HepG2 (cell line): ENCODE results near the gene SENP6. TPM values are rescaled to one million over a fixed set of nuclear protein-coding genes. Genes with fewer than 3 reads are reported as not detected.

Experiments
- CCAR2 ChIP-seq: fragments of 200-400 bp; formaldehyde crosslinking; optimal IDR thresholded peaks from 2 replicates; pipeline ENCODE3; 2018; ENCODE audit warnings: low read depth, mild to moderate bottlenecking, low read length, moderate library complexity
- IKZF4 ChIP-seq: sonication (generic); formaldehyde crosslinking; IDR thresholded peaks from 2 replicates; pipeline ENCODE4 v1.5.1; 2020; ENCODE audit warnings: borderline replicate concordance, mild to moderate bottlenecking, low read depth, missing genetic modification reagents; ENCODE audit errors: not compliant biosample characterization
- IRX3 ChIP-seq: sonication (generic); formaldehyde crosslinking; IDR thresholded peaks from 2 replicates; pipeline ENCODE4 v1.8.1; 2023; ENCODE audit warnings: mild to moderate bottlenecking, low read depth, missing genetic modification reagents, borderline replicate concordance
- KDM1A ChIP-seq: IDR thresholded peaks from 2 replicates; pipeline ENCODE4 v1.6.1; 2016; ENCODE audit warnings: missing compliant biosample characterization
- MBNL3 ChIP-seq: fragments of 250-450 bp; sonication (Bioruptor Pico); conservative IDR thresholded peaks from 2 replicates; pipeline ENCODE4 v1.8.0; 2022; ENCODE audit warnings: mild to moderate bottlenecking, inconsistent platforms
- MTF1 ChIP-seq: sonication (generic); formaldehyde crosslinking; IDR thresholded peaks from 2 replicates; pipeline ENCODE4 v1.5.0; 2020; ENCODE audit warnings: missing genetic modification reagents
- NR0B2 ChIP-seq: sonication (generic); formaldehyde crosslinking; IDR thresholded peaks from 2 replicates; pipeline ENCODE4 v1.4.0; 2020; ENCODE audit warnings: mild to moderate bottlenecking, missing genetic modification reagents
- RNF2 ChIP-seq: fragments of 450-650 bp; conservative IDR thresholded peaks from 2 replicates; pipeline ENCODE4 v1.6.1; 2016; ENCODE audit warnings: low read depth
- STAG1 ChIP-seq: sonication (generic); formaldehyde crosslinking; IDR thresholded peaks from 2 replicates; pipeline ENCODE4 v1.4.0; 2020; ENCODE audit warnings: missing genetic modification reagents
- TFAP4 ChIP-seq: sonication (generic); IDR thresholded peaks from 2 replicates; pipeline ENCODE4 v1.6.1; 2016; ENCODE audit warnings: low read depth, borderline replicate concordance
- ZBTB1 ChIP-seq: sonication (generic); formaldehyde crosslinking; IDR thresholded peaks from 2 replicates; pipeline ENCODE4 v1.4.0; 2020; ENCODE audit warnings: missing genetic modification reagents, borderline replicate concordance
- ZBTB34 ChIP-seq: sonication (generic); formaldehyde crosslinking; IDR thresholded peaks from 2 replicates; pipeline ENCODE4 v1.8.0; 2022; ENCODE audit warnings: mild to moderate bottlenecking, missing genetic modification reagents
- ZNF335 ChIP-seq: sonication (generic); formaldehyde crosslinking; IDR thresholded peaks from 2 replicates; pipeline ENCODE4 v1.4.0; 2020; ENCODE audit warnings: missing genetic modification reagents
- ZNF598 ChIP-seq: sonication (generic); formaldehyde crosslinking; IDR thresholded peaks from 2 replicates; pipeline ENCODE4 v1.5.1; 2020; ENCODE audit warnings: mild to moderate bottlenecking, missing genetic modification reagents, borderline replicate concordance
- ZNF674 ChIP-seq: sonication (generic); formaldehyde crosslinking; IDR thresholded peaks from 2 replicates; pipeline ENCODE4 v1.5.0; 2020; ENCODE audit warnings: low read depth, mild to moderate bottlenecking, missing genetic modification reagents
- ZNF710 ChIP-seq: sonication (generic); formaldehyde crosslinking; IDR thresholded peaks from 2 replicates; pipeline ENCODE4 v1.5.0; 2020; ENCODE audit warnings: mild to moderate bottlenecking, missing genetic modification reagents, borderline replicate concordance
- ZNF737 ChIP-seq: sonication (generic); formaldehyde crosslinking; IDR thresholded peaks from 2 replicates; pipeline ENCODE4 v1.5.0; 2020; ENCODE audit warnings: missing genetic modification reagents, mild to moderate bottlenecking, borderline replicate concordance
- polyA plus RNA-seq, 8 experiments: library from polyadenylated mRNA; depleted of rRNA in 3 of 8; stranded (reverse) in 7 of 8; unstranded in 1 of 8; fragments of >200 nt; fragmentation: Illumina TruSeq in 4 of 8; extraction: Trizol in 4 of 8; gene quantifications; 2 replicates each; pipeline versions ENCODE4 v1.2.1 to v1.2.3, GENCODE V29; 2011 to 2016; ENCODE audit warnings: low read depth in 4 of 8, missing spikeins in 1 of 8, mixed read lengths in 1 of 8; ENCODE audit not compliant: insufficient read depth in 1 of 8
- total RNA-seq, 5 experiments: library from RNA; depleted of rRNA; stranded (reverse); fragments of >200 nt; fragmentation: Illumina TruSeq; extraction: Trizol; gene quantifications; 2 replicates each; pipeline ENCODE4 v1.2.3, GENCODE V29; 2016; ENCODE audit warnings: low read depth in 1 of 5

The SENP6 gene
- total and polyA plus RNA-seq, 2 of the 13 experiments (the other 11 are each of a cell fraction or from before 2014, with no cell fraction given): 21.9 to 50.1 TPM

DNA sequence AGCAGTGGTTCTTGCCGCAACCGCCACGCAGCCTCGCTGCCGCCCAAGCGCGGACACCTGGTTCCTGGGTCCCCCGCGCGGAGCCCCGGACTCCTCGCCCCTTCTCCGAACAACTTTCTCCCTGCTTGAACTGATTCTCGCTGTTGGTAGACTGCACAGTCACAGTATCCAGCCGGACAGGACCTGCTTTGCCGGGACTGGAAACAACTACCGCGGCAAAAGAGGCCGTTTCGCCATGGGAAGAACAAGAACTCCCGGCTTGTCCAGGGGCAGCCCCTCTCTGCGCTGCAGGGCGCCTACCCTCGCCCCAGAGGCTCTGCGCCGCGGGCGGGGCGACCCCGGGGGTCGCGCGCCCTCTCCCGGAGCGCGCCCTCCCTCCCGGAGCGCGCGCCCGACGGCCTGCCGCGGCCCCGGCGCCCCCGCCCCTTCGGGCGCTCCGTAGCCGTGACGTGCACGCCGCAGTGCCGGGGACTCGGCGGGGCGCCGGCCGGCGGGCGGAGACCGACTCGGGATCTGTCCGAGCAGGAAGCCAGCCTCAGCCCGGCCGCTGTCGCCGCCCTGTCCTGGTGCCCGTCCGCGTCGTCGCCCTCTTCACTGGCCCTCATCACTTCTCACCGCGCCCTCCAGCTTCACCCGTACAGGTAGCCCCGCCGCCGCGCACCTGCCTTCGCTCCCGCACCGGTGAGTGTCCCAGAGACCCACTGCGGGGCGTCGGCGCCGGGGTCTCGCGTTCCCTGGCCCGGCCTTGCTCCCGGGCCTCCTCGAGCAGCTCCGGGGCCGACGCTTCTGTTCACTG lies 147.3 kb downstream of the SENP6 start, which contains the start of gene MYO6 (continued):
- TF ChIP-seq ZBTB34 (CRISPR knock-in tag) (no peak), CCAR2 (no peak), ZBTB1 (no peak), NR0B2 (no peak), KDM1A (CRISPR knock-in tag) (no peak), IRX3 (CRISPR knock-in tag) (no peak), IKZF4 (peak; percentile 90), ZNF335 (CRISPR knock-in tag) (no peak), MBNL3 (CRISPR knock-in tag) (no peak), ZNF737 (CRISPR knock-in tag) (no peak), MTF1 (CRISPR knock-in tag) (no peak), RNF2 (no peak), ZNF598 (CRISPR knock-in tag) (peak; percentile 30; the same call in 1 of the 2 replicates), ZNF674 (no peak), STAG1 (CRISPR knock-in tag) (no peak), TFAP4 (no peak), ZNF710 (CRISPR knock-in tag) (no peak)
